Activated T-helper 1 cell treated with anti-CD3 and anti-CD28 coated beads, Interleukin-12 subunit alpha, Interleukin-12 subunit beta, Interleukin-2, Interleukin-4 antibody, amounts not matched to agents 30 ng/mL and 10 ng/mL and 1 ng/mL, durations not matched to agents 14 hours and 24 hours and 36 hours (primary cell): ENCODE measurements around the gene CELA3B. TPM values are rescaled to one million over a fixed set of nuclear protein-coding genes. Genes with fewer than 3 reads are reported as not detected.
"Not testable (repeated sequence)": the region's sequence is repeated elsewhere in the genome, so short reads cannot be mapped to it uniquely, and the experiment has no call there.

ENCODE experiments used
- DNase-seq: peaks from one replicate; pipeline ENCODE4 v3.0.0; 2021; ENCODE audit warnings: low spot score
- H3K27ac Mint-ChIP-seq: one replicate; pipeline ENCODE4 v1.8.0; 2021; ENCODE audit warnings: mild to moderate bottlenecking, mixed read lengths
- H3K27me3 Mint-ChIP-seq: one replicate; pipeline ENCODE4 v1.8.0; 2022; ENCODE audit warnings: mild to moderate bottlenecking, moderate library complexity, mixed read lengths; ENCODE audit not compliant: insufficient read depth
- H3K36me3 Mint-ChIP-seq: one replicate; pipeline ENCODE4 v1.8.0; 2021; ENCODE audit warnings: low read depth, mixed read lengths
- H3K4me1 Mint-ChIP-seq: one replicate; pipeline ENCODE4 v1.8.0; 2021; ENCODE audit warnings: low read depth, mixed read lengths
- H3K4me3 Mint-ChIP-seq: one replicate; pipeline ENCODE4 v1.8.0; 2021; ENCODE audit warnings: mild to moderate bottlenecking, moderate library complexity, mixed read lengths
- H3K9me3 Mint-ChIP-seq: one replicate; pipeline ENCODE4 v1.8.0; 2021; ENCODE audit warnings: mixed read lengths
- intact Hi-C: fragments of 100-400 bp; cut with micrococcal nuclease; formaldehyde crosslinking; loops from one replicate; pipeline ENCODE4 v1.15.1; 2024
- total RNA-seq: library from RNA; stranded (reverse); gene quantifications from 2 replicates; pipeline ENCODE4 v1.2.3, GENCODE V29; 2022

Gene CELA3B
- total RNA-seq, 1 donor from 2014 or later: not detected

DNA sequence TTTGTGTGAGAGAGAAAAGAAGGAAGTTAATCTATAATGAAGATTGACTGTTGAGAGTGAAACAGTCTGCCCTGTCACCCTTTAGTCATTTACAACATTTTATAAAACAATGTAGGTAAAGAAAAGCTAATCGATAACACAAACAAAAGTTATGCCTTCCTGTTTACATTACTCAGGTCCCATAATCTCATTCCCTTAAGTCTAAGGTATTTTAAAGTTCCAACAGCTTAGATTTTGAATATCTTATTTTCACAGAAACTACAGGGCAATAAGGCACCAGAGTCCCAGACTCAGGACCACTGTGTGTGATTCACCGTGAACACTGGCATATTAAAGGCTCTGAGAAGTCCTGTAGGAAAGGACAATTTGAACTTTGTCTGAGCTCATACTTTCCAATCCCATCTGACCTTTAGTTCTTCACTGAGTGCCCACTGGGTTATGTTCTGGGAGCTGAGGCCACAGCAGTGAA, 3.8 kb upstream of the CELA3B start:
- H3K27me3 Mint-ChIP-seq, DNase-seq, intact Hi-C loops, H3K36me3 Mint-ChIP-seq, H3K27ac Mint-ChIP-seq, H3K9me3 Mint-ChIP-seq, H3K4me3 Mint-ChIP-seq, H3K4me1 Mint-ChIP-seq: not testable (repeated sequence)

DNA sequence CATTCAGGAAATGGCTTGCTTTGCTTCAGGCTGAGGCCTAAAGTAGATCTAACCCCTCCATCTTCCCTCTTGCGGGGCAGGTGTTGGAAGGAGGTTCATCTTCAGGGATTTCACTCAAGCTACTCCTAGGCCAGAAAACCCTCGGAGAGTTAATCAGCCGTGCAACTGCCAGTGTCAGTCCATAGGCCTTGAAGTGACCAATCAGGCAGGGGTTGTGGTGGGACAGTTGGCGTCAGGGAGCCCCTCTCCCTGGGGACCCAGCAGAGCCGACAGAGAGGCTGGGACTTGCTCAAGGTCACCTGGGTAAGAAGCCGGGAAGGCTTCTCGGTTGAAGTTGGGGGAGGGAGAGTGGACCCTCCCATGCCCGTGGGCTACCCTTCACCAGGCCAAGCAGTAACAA, 2.9 kb upstream of the CELA3B start:
- DNase-seq, H3K36me3 Mint-ChIP-seq, intact Hi-C loops, H3K27me3 Mint-ChIP-seq, H3K4me3 Mint-ChIP-seq, H3K27ac Mint-ChIP-seq, H3K9me3 Mint-ChIP-seq, H3K4me1 Mint-ChIP-seq: not testable (repeated sequence)

DNA sequence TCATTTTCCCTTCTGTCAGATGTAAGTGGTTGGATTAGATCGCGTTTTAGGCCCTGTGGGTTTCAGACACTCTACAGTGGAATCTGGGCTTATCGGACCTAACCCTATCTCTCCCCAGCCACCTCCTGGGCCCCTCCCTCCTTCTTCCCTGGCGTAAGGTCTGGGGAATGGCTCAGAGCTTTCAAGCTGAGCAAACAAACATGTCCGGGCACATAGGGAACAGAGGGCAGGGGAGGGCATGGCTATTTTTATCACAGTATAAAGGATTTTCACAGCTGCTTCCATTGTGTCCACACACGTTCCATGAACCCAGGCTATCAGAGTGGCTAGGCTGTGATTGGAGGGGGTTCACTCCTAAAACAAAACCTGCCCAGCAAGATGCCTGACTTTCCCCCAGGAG, 2.1 kb upstream of the CELA3B start:
- H3K36me3 Mint-ChIP-seq, H3K9me3 Mint-ChIP-seq, H3K27ac Mint-ChIP-seq, H3K4me1 Mint-ChIP-seq, H3K27me3 Mint-ChIP-seq, DNase-seq, H3K4me3 Mint-ChIP-seq, intact Hi-C loops: not testable (repeated sequence)

DNA sequence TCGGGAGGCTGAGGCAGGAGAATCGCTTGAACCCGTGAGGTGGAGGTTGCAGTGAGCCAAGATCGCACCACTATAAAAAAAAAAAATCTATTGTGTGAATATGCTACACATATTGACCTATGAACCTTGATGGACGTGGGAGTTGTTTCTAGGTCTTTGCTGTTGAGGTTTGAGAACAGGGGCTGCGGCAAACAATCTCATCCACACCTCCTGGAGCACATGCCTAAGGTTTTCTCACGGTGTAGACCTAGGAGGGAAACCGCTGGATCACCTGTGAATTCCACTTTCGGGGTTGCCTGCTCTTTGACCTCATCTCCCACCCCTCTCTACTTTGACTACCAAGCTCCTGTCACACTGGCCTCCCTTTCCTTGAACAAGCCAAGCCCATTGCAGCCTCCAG, 1.5 kb upstream of the CELA3B start:
- DNase-seq, H3K4me1 Mint-ChIP-seq: not testable (repeated sequence)

DNA sequence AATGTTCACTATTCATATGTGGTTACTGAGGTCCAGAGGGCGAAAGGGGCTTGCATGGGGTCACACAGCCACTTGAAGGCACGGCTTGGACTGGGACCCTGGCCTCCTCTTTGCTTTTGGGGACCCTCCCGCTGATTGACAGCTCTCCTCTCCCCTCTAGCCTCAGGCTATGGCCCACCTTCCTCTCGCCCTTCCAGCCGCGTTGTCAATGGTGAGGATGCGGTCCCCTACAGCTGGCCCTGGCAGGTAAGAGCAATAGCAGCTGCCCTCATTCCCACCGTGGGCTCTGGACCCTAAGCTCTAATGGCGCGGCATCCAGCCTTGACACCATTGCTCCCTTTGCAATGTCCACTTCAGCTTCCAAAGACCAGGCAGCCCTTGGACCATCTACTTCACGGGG, 1.4 kb downstream of the CELA3B start:
- intact Hi-C loops, H3K27ac Mint-ChIP-seq, H3K4me1 Mint-ChIP-seq, H3K36me3 Mint-ChIP-seq, H3K9me3 Mint-ChIP-seq, H3K27me3 Mint-ChIP-seq, H3K4me3 Mint-ChIP-seq, DNase-seq: not testable (repeated sequence)

More for the DNA sequence above, 1.5 kb upstream of the CELA3B start:
- H3K27me3 Mint-ChIP-seq, H3K4me3 Mint-ChIP-seq, H3K9me3 Mint-ChIP-seq, H3K27ac Mint-ChIP-seq, intact Hi-C loops, H3K36me3 Mint-ChIP-seq: not testable (repeated sequence)

DNA sequence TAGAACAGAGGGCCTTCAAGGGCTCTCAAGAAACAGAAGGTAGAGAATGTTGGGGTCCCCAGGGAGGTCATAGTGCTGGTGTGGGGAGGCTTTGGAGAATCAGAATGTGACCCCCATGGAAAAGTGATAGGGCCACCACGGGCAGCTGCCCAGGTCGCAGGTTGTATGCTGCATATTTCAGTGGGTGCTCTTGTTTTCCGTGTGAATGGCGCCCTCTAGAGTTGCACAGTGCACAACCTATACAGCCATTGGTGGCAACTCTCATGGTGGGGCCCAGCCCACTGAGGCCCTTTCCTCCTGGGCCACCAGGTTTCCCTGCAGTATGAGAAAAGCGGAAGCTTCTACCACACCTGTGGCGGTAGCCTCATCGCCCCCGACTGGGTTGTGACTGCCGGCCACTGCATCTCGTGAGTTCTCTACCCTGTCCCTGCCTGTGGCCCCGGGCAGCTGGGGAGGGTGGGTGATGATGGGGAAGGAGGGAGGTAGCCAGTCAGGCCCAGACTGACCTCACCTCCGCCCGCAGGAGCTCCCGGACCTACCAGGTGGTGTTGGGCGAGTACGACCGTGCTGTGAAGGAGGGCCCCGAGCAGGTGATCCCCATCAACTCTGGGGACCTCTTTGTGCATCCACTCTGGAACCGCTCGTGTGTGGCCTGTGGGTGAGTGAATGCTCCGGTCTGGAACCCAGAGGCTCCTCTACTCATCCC, 3.8 kb downstream of the CELA3B start:
- H3K4me1 Mint-ChIP-seq, H3K9me3 Mint-ChIP-seq, H3K36me3 Mint-ChIP-seq, H3K27me3 Mint-ChIP-seq, intact Hi-C loops, DNase-seq, H3K4me3 Mint-ChIP-seq, H3K27ac Mint-ChIP-seq: not testable (repeated sequence)

DNA sequence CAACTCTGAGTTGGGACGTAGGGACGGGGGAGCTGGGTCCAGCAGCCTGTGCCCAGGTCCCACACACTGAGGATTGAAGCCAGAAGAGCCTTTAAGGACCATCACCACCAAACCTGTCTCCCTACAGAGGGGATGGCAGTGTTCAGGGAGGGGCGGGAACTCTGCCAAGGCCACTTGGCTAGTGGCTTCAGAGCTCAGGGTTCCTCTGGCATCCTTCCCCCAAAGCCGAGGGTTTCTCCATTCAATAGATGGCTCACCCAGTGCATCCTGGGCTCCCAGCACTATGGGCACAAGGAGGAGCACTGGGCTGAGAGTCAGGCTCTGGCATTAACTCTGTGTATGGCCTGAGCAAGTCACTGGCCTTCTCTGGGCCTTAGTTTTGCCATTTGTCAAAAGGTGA, 4.4 kb downstream of the CELA3B start:
- H3K9me3 Mint-ChIP-seq: not testable (repeated sequence)

DNA sequence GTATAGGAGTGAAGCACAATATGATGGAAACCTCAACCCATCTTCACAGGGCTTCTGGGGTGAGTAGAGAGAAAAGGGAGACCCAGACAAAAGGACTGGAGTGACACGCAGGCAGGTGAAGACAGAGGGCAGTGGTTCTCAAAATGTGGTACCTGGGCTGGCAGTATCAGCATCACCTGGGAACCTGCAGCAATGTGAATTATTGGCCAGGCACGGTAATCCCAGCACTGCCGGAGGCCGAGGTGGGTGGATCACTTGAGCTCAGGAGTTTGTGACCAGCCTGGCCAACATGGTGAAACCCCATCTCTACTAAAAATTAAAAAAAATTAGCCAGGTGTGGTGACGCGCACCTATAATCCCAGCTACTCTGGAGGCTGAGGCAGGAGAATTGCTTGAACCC, 5.3 kb downstream of the CELA3B start:
- not testable (repeated sequence) for H3K9me3 Mint-ChIP-seq, H3K4me3 Mint-ChIP-seq

More for the DNA sequence above, 4.4 kb downstream of the CELA3B start:
- H3K36me3 Mint-ChIP-seq, DNase-seq, H3K27me3 Mint-ChIP-seq, H3K27ac Mint-ChIP-seq, H3K4me3 Mint-ChIP-seq, intact Hi-C loops, H3K4me1 Mint-ChIP-seq: not testable (repeated sequence)

DNA sequence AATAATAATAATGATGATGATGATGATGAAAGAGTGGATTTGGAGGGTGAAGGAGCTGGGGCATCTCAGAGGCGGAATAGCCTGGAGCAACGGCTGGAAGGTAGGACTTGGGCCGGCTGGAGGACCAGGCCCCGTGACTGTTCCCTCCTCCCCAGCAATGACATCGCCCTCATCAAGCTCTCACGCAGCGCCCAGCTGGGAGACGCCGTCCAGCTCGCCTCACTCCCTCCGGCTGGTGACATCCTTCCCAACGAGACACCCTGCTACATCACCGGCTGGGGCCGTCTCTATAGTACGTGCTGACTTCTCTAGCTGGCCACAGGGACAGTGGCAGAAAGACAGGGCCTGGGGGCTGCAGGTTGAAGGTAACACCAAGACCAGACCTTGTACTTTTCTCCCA, 6.7 kb downstream of the CELA3B start:
- H3K4me1 Mint-ChIP-seq, H3K27ac Mint-ChIP-seq, H3K9me3 Mint-ChIP-seq, DNase-seq, intact Hi-C loops, H3K27me3 Mint-ChIP-seq, H3K4me3 Mint-ChIP-seq, H3K36me3 Mint-ChIP-seq: not testable (repeated sequence)

More for the DNA sequence above, 5.3 kb downstream of the CELA3B start:
- intact Hi-C loops, H3K27ac Mint-ChIP-seq, H3K36me3 Mint-ChIP-seq, H3K4me1 Mint-ChIP-seq, H3K27me3 Mint-ChIP-seq, DNase-seq: not testable (repeated sequence)

DNA sequence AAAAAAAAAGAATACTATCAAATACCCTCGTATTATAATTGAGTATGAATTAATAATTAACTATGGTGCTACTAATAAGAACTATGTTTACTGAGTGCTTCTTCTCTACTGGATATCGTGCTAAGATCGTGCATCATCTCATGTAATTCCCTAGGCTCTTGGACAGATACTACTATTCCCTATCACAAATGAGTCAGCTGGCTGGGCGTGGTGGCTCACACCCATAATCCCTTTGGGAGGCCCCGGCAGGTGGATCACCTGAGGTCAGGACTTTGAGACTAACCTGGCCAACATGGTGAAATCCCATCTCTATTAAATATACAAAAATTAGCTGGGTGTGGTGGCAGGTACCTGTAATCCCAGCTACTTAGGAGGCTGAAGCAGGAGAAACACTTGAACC, 9.1 kb downstream of the CELA3B start:
- H3K9me3 Mint-ChIP-seq, H3K27ac Mint-ChIP-seq, H3K36me3 Mint-ChIP-seq, H3K4me3 Mint-ChIP-seq, H3K4me1 Mint-ChIP-seq, H3K27me3 Mint-ChIP-seq, intact Hi-C loops, DNase-seq: not testable (repeated sequence)

DNA sequence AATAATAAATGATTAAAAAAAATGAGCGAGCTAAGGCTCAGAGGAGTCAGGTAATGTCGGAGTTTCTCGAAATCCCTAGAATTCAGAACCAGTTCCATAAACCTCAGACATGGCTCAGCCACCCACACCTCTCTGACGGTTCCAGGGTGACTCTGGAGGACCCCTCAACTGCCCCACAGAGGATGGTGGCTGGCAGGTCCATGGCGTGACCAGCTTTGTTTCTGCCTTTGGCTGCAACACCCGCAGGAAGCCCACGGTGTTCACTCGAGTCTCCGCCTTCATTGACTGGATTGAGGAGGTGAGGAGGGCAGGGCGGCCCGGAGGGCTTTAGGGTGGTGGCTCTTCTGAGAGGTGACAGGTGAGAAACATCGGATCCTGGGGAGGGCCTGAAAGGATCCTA, 9.6 kb downstream of the CELA3B start:
- H3K27me3 Mint-ChIP-seq, H3K4me3 Mint-ChIP-seq, H3K9me3 Mint-ChIP-seq, intact Hi-C loops, H3K27ac Mint-ChIP-seq, H3K4me1 Mint-ChIP-seq, DNase-seq, H3K36me3 Mint-ChIP-seq: not testable (repeated sequence)

DNA sequence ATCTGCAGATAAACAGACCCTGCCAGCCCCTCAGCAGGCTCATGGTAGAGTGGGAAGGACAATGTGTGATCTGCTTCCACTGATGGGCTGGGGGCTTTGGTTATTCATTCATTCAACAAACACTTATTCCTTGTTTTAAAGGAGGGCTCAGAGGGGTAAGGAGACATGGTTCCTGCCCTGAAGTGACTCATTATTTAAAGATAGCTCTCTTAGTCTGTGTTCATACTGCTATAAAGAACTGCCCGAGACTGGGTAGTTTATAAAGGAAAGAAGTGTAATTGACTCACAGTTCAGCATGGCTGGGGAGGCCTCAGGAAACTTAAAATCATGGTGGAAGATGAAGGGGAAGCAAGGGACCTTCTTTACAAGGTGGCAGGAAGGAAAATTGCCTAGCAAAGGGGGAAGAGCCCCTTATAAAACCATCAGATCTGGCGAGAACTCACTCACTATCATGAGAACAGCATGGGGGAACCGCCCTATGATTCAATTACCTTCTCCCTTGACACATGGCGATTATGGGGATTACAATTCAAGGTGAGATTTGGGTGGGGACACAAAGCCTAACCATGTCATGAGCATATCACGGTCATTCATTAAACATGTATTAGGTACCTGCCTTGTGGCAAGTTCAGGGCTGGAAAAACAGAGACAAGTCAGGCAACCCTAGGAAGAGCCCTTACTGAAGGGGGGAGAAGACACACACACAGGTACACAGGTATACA, 13.0 kb downstream of the CELA3B start:
- H3K4me1 Mint-ChIP-seq, H3K27me3 Mint-ChIP-seq, H3K9me3 Mint-ChIP-seq: not testable (repeated sequence)

DNA sequence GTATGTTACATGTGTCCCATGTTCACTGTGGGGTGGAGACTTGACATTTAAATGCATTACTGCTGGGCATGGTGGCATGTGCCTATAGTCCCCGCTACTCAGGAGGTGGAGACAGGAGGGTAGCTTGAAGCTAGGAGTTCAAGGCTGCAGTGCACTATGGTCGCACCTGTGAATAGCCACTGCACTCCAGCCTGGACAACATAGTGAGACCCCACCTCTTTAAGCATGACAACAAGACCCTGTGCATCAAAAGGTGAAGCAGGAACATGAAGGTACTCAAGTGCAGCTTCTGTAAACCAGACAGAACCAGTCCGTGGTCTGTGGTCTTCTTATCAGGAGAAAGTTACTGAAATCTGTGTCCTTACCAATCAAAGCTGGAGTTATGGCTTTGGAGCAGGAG, 15.4 kb downstream of the CELA3B start:
- DNase-seq, intact Hi-C loops, H3K27ac Mint-ChIP-seq, H3K4me3 Mint-ChIP-seq, H3K36me3 Mint-ChIP-seq, H3K4me1 Mint-ChIP-seq, H3K9me3 Mint-ChIP-seq: not testable (repeated sequence)
- H3K27me3 Mint-ChIP-seq: peaks cover 16% of the 10 kb centered on the region

More for the DNA sequence above, 13.0 kb downstream of the CELA3B start:
- DNase-seq, intact Hi-C loops, H3K36me3 Mint-ChIP-seq, H3K27ac Mint-ChIP-seq, H3K4me3 Mint-ChIP-seq: not testable (repeated sequence)
